Measurements from ENCODE around the gene ERFE.

DNA sequence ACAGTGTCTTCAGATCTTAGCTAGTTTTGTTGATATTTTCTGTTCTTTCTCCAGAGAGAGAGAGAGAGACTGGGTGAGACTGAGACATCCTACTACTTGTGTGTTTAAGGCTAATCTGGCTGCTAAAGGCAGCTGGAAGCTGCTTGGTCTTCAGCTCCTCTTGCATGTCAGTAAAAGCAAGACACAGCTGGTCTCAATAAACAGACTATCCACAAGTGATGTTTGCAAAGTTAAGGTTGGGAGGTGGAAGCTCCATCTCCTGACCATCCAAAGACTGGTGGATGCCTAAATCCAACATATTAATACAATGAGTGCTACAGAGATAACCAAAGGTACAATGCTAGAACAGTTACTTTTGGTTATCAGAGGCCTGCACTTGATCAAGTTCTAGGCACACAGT is 17.8 kb downstream of the ERFE start:
- TF ChIP-seq, protein P1, sequence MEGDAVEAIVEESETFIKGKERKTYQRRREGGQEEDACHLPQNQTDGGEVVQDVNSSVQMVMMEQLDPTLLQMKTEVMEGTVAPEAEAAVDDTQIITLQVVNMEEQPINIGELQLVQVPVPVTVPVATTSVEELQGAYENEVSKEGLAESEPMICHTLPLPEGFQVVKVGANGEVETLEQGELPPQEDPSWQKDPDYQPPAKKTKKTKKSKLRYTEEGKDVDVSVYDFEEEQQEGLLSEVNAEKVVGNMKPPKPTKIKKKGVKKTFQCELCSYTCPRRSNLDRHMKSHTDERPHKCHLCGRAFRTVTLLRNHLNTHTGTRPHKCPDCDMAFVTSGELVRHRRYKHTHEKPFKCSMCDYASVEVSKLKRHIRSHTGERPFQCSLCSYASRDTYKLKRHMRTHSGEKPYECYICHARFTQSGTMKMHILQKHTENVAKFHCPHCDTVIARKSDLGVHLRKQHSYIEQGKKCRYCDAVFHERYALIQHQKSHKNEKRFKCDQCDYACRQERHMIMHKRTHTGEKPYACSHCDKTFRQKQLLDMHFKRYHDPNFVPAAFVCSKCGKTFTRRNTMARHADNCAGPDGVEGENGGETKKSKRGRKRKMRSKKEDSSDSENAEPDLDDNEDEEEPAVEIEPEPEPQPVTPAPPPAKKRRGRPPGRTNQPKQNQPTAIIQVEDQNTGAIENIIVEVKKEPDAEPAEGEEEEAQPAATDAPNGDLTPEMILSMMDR (IDR thresholded peaks at IDR 0.05): no peak
- TF ChIP-seq POLR2AphosphoS5 (IDR thresholded peaks at IDR 0.05): no peak

Measured in gastroesophageal sphincter (tissue), 3 donors.